WERI-Rb-1 (cell line): ENCODE data around the gene GIMAP4.

Experiments used
- DNase-seq: peaks from one replicate; pipeline ENCODE4 v3.0.0-alpha.2; 2020
- H3K27ac ChIP-seq: fragments of 250-450 bp; sonication (Bioruptor Pico); 2 replicates; pipeline ENCODE4 v1.5.1; 2020; ENCODE audit warnings: mild to moderate bottlenecking, moderate library complexity
- H3K27me3 ChIP-seq: fragments of 250-450 bp; sonication (Bioruptor Pico); 2 replicates; pipeline ENCODE4 v1.5.1; 2021; ENCODE audit warnings: mild to moderate bottlenecking, low read depth, moderate library complexity; ENCODE audit not compliant: insufficient read depth, severe bottlenecking
- H3K36me3 ChIP-seq: fragments of 250-450 bp; sonication (Bioruptor Pico); 2 replicates; pipeline ENCODE4 v1.5.1; 2020; ENCODE audit warnings: mild to moderate bottlenecking, moderate library complexity
- H3K4me3 ChIP-seq: 2 replicates; pipeline ENCODE4 v1.5.1; 2011; ENCODE audit warnings: low read depth, mild to moderate bottlenecking, control low read depth, low read length
- H3K9me3 ChIP-seq: fragments of 250-450 bp; sonication (Bioruptor Pico); 2 replicates; pipeline ENCODE4 v1.5.1; 2021; ENCODE audit warnings: mild to moderate bottlenecking, moderate library complexity; ENCODE audit not compliant: severe bottlenecking
- CTCF ChIP-seq: IDR thresholded peaks from 2 replicates; pipeline ENCODE4 v1.5.1; 2011; ENCODE audit warnings: low read depth, mild to moderate bottlenecking, control low read depth, inconsistent platforms, low read length

Gene GIMAP4

GRCh38 chr7:150538259-150538658 is 28.9 kb upstream of the GIMAP4 start:
- Histone ChIP-seq H3K36me3 (no peaks in the 10 kb centered on the region), H3K4me3 (no peak overlapping the region), H3K9me3 (peaks cover 13% of the 10 kb centered on the region), H3K27ac (no peak overlapping the region), H3K27me3 (peaks cover 3% of the 10 kb centered on the region)
- TF ChIP-seq CTCF, result no peak
- DNase-seq, result no peak

GRCh38 chr7:150553163-150553562 is 14.0 kb upstream of the GIMAP4 start:
- no peak for DNase-seq
- Histone ChIP-seq H3K27me3 (no peaks in the 10 kb centered on the region), H3K36me3 (no peaks in the 10 kb centered on the region)

GRCh38 chr7:150556521-150557138 is 10.6 kb upstream of the GIMAP4 start:
- no peak overlapping the region for H3K27ac ChIP-seq
- H3K27me3 ChIP-seq, result no peaks in the 10 kb centered on the region
- no peaks in the 10 kb centered on the region for H3K36me3 ChIP-seq
- DNase-seq, result no peak
- no peak for TF ChIP-seq CTCF
- no peak overlapping the region for H3K4me3 ChIP-seq
- H3K9me3 ChIP-seq, result peaks cover 5% of the 10 kb centered on the region

More at GRCh38 chr7:150553163-150553562, 14.0 kb upstream of the GIMAP4 start:
- H3K27ac ChIP-seq, result no peak overlapping the region
- H3K4me3 ChIP-seq, result no peak overlapping the region
- no peaks in the 10 kb centered on the region for H3K9me3 ChIP-seq
- no peak for TF ChIP-seq CTCF

GRCh38 chr7:150560486-150560885 is 6.7 kb upstream of the GIMAP4 start:
- Histone ChIP-seq H3K36me3 (no peaks in the 10 kb centered on the region), H3K27ac (no peak overlapping the region), H3K9me3 (peaks cover 5% of the 10 kb centered on the region), H3K27me3 (no peaks in the 10 kb centered on the region), H3K4me3 (no peak overlapping the region)
- peak; percentile 23; the same call in 1 of the 2 replicates for TF ChIP-seq CTCF
- DNase-seq, result no peak

GRCh38 chr7:150562919-150563318 is 4.3 kb upstream of the GIMAP4 start:
- H3K4me3 ChIP-seq, result no peak overlapping the region
- peaks cover 5% of the 10 kb centered on the region for H3K9me3 ChIP-seq
- no peak for DNase-seq
- no peak for TF ChIP-seq CTCF
- no peaks in the 10 kb centered on the region for H3K27me3 ChIP-seq
- H3K36me3 ChIP-seq, result no peaks in the 10 kb centered on the region
- H3K27ac ChIP-seq, result no peak overlapping the region

GRCh38 chr7:150564006-150564405 is 3.2 kb upstream of the GIMAP4 start:
- no peak for TF ChIP-seq CTCF
- DNase-seq, result no peak
- H3K9me3 ChIP-seq, result peaks cover 5% of the 10 kb centered on the region
- H3K36me3 ChIP-seq, result no peaks in the 10 kb centered on the region
- no peak overlapping the region for H3K4me3 ChIP-seq
- no peaks in the 10 kb centered on the region for H3K27me3 ChIP-seq
- H3K27ac ChIP-seq, result no peak overlapping the region
